Epithelial cell of esophagus (primary cell): ENCODE measurements around the gene THEMIS.
A peak's percentile ranks its signal among the peaks of the same experiment; 100 is the strongest.

ENCODE experiments used
- DNase-seq: peaks from one replicate; pipeline ENCODE4 v3.0.0; 2010; ENCODE audit warnings: low read depth
- H3K4me3 ChIP-seq: 2 replicates; pipeline ENCODE4 v1.5.1; 2011; ENCODE audit warnings: mild to moderate bottlenecking, low read length, control low read depth
- TF ChIP-seq, protein P1 (sequence below): IDR thresholded peaks from 2 replicates; pipeline ENCODE4 v1.5.1; 2011; ENCODE audit warnings: low read depth, mild to moderate bottlenecking, low read length, control low read depth, inconsistent platforms; ENCODE audit not compliant: insufficient read depth; ENCODE audit errors: missing control alignments

THEMIS gene

DNA sequence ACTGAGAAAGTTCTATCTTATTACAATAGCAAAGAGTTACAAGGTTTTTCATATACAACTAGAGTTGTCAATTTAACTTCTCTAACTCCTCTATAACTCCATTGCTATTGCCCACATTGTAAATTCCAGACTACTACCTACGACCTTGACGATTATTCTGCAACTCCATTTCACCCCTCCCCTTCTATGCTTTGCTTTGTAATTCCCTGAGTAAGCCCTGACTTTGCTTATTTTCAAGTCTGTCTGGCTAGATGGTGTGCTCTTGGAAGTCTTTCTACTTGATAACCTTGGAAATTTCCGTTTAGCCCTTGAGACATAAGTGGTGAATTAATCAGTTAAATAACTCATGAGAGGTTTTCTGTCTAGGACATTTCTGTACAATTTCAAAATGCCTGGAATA, 162.4 kb downstream of the THEMIS start:
- TF ChIP-seq, protein P1, sequence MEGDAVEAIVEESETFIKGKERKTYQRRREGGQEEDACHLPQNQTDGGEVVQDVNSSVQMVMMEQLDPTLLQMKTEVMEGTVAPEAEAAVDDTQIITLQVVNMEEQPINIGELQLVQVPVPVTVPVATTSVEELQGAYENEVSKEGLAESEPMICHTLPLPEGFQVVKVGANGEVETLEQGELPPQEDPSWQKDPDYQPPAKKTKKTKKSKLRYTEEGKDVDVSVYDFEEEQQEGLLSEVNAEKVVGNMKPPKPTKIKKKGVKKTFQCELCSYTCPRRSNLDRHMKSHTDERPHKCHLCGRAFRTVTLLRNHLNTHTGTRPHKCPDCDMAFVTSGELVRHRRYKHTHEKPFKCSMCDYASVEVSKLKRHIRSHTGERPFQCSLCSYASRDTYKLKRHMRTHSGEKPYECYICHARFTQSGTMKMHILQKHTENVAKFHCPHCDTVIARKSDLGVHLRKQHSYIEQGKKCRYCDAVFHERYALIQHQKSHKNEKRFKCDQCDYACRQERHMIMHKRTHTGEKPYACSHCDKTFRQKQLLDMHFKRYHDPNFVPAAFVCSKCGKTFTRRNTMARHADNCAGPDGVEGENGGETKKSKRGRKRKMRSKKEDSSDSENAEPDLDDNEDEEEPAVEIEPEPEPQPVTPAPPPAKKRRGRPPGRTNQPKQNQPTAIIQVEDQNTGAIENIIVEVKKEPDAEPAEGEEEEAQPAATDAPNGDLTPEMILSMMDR, result no peak
- no peak for DNase-seq
- no peak overlapping the region for H3K4me3 ChIP-seq

DNA sequence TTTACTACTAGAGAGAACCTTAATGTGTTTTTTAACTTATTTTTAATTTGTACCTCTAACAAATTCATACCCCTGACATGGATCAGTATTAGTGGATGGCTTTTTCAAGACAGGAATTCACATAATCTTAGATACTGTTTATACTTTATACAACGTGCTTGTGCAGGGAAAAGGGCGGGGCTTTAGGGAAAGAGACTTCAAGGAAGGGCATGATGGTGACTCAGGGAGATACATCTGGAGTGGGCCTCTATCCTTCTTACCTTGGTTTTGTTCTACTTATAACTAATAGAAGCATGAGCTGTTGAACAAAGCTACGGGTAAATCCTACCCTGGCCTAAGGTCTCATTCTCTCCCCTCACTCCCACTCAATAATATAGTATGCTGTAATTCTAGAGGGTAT, 163.1 kb downstream of the THEMIS start:
- TF ChIP-seq, protein P1, result no peak
- no peak overlapping the region for H3K4me3 ChIP-seq
- DNase-seq, result peak; percentile 57

DNA sequence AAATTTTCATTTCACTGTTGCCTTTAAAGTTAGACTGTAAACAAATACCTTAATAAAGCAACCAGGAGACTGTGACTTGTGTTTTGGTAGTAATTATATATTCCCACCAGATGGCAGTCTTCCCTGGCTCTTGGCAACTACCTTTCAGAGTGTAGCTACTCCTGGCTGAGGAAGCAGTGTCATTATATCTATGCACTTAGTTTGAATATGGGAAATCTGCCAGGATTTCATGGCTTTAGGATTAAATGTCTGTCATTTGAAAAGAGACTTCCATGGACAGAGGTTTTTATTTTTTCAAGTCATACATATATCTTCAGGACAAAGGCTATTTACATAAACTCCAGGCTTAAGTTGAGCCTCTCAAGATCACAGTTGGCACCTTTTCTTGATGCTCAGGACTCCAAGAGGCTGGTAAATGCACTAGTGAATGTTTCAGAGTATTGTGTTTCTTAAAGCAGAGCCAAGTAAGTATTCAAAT, 163.8 kb downstream of the THEMIS start:
- H3K4me3 ChIP-seq, result no peak overlapping the region
- DNase-seq, result peak; percentile 78
- TF ChIP-seq, protein P1, result peak; percentile 74

DNA sequence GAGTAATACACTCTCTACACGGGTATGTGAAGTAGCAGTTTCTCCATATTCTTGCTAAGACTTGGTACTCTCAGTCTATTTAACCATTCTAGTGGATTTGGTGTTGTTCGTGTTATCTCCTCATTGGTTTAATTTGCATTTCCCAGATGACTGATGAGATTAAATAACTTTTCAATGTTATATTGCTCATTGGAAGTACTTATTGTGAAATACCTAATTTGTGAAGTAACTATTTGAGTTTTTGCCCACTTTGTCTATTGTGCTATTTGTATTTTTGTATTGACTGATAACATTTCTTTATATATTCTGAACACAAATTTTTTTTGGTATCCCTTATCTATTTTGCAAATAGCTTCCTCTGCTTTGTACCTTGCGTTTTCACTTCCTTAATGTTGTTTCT, 167.9 kb downstream of the THEMIS start:
- TF ChIP-seq, protein P1, result no peak
- H3K4me3 ChIP-seq, result no peak overlapping the region
- DNase-seq, result no peak

DNA sequence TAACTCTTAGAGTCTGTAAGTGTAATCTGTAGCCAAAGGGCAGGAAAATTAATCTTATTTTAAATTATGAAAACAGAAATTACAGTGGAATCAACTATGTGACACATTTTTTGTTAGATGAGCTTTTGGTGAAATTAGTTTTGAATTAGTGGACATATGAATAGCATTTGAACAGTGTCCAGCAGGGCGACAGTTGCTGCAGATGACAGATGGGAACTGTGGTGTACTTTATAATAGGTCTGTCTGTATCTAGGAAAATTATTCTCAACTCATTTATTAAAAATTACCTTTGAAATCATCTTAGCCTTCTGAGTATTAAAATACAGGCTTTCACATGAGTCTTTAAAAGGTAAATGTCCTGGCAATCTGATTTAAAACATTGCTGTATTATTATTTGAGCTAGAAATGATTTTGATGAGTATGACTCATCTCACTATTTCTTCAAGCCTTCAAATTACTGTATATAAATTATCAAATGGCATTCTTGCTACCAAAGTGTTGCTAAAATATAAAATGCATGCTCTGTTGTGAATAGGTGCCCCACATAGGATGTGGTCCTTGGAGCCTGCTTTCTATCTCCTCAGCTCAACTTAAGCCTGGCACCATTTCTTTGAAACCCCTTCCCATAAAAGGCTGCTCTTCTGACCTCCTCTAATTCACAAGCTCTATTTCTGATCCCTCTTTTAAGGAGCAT, 173.5 kb downstream of the THEMIS start:
- DNase-seq, result no peak
- TF ChIP-seq, protein P1, result no peak
- H3K4me3 ChIP-seq, result no peak overlapping the region

DNA sequence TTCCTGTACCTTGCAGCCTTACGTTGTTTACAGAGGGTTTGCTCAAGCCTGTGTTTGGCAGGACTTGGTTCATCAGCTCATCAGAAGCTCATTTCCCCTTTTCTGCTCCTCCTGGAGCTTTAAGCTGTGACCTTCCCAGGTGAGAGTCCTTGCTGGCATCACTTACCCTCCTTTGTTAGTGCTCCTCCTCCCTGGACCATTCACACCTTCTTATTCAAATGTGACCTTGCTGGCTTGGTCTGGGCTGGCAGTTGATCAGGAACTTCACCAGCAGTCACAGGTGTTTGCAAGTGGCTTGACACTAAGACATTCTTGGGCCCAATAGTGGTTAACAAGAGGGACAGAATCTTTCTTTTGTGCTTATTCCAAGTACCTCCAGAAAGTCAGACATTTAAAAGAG, 175.0 kb downstream of the THEMIS start:
- DNase-seq, result no peak
- no peak overlapping the region for H3K4me3 ChIP-seq
- TF ChIP-seq, protein P1, result no peak

DNA sequence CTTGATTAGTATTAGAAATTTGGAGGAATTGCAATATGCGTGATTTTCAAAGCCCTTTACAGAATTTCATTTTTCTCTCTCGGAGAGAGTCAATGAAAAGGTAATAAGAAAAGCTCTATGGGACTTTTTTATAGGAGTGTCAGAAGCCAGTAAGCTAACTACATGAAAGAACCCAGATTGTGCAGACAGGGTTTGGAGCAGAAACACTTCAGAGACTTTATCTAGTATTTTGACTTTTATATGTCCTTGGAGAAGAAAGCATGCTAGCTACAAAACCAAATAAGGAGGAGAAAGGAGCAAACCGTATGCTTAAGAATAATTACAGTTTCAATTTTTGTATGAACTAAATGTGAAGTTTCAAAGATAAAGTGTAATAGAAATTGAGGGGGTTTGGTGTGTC, 182.2 kb downstream of the THEMIS start:
- TF ChIP-seq, protein P1, result no peak
- no peak for DNase-seq
- H3K4me3 ChIP-seq, result no peak overlapping the region
